SK-N-SH (cell line): ENCODE data around the gene SLC25A30. TPM values are rescaled to one million over a fixed set of nuclear protein-coding genes. Genes with fewer than 3 reads are reported as not detected.

Experiments
- CTCF ChIA-PET: fragments of 300-600, 350-600 bp; formaldehyde crosslinking; extraction: SDS; loops from one replicate; lab custom pipeline; 2021; lab: Yijun Ruan, JAX
- POLR2A ChIA-PET: fragments of 350-600 bp; sonication (Branson Sonifier 250); formaldehyde crosslinking; extraction: SDS; loops from one replicate; lab custom pipeline; 2020; ENCODE audit warnings: antibody characterized with exemption, inconsistent platforms; lab: Yijun Ruan, JAX
- DNase-seq: peaks from one replicate; pipeline ENCODE4 v3.0.0; 2012
- H2AFZ ChIP-seq: fragments of 200-600 bp; sonication (generic); 2 replicates; pipeline ENCODE4 v1.8.1; 2016; ENCODE audit warnings: antibody characterized with exemption, mild to moderate bottlenecking, low read depth
- H3F3A ChIP-seq: fragments of 200-600 bp; sonication (generic); replicated peaks from 2 replicates; pipeline ENCODE3; 2016; ENCODE audit warnings: antibody characterized with exemption, mild to moderate bottlenecking; ENCODE audit not compliant: insufficient read depth
- H3K27ac ChIP-seq, 2 experiments: fragments of 200-500 bp in 1 of 2; fragments of 200-600 bp in 1 of 2; sonication (Bioruptor generic) in 1 of 2; sonication (generic), shearing (Covaris generic) in 1 of 2; 2 replicates each; pipeline versions ENCODE4 v1.5.1 to v1.6.1; 2014 to 2016; ENCODE audit warnings: low read depth in 2 of 2, inconsistent platforms in 1 of 2, low read length in 1 of 2, mild to moderate bottlenecking in 1 of 2, mixed read lengths in 1 of 2
- H3K27me3 ChIP-seq: fragments of 200-600 bp; sonication (generic), shearing (Covaris generic); 2 replicates; pipeline ENCODE4 v1.6.1; 2016; ENCODE audit warnings: mixed run types; ENCODE audit not compliant: insufficient read depth
- H3K36me3 ChIP-seq, 2 experiments: fragments of 200-500 bp in 1 of 2; fragments of 200-600 bp in 1 of 2; sonication (Bioruptor generic) in 1 of 2; sonication (generic) in 1 of 2; replicated peaks in 1 of 2; 2 replicates each; pipeline versions ENCODE3 to v1.5.1; 2014 to 2016; ENCODE audit warnings: low read length in 1 of 2, mild to moderate bottlenecking in 1 of 2; ENCODE audit not compliant: insufficient read depth in 2 of 2, control insufficient read depth in 1 of 2
- H3K4me1 ChIP-seq, 2 experiments: fragments of 200-500 bp in 1 of 2; fragments of 200-600 bp in 1 of 2; sonication (Bioruptor generic) in 1 of 2; sonication (generic), shearing (Covaris generic) in 1 of 2; 2 replicates each; pipeline versions ENCODE4 v1.5.1 to v1.6.1; 2014 to 2016; ENCODE audit warnings: low read depth in 1 of 2, low read length in 1 of 2, mixed run types in 1 of 2; ENCODE audit not compliant: insufficient read depth in 2 of 2, control insufficient read depth in 1 of 2
- H3K4me2 ChIP-seq: fragments of 200-600 bp; sonication (generic), shearing (Covaris generic); 2 replicates; pipeline ENCODE4 v1.6.1; 2017; ENCODE audit warnings: mixed run types
- H3K4me3 ChIP-seq, 2 experiments: fragments of 200-500 bp in 1 of 2; fragments of 200-600 bp in 1 of 2; sonication (Bioruptor generic) in 1 of 2; sonication (generic), shearing (Covaris generic) in 1 of 2; 2 replicates each; pipeline versions ENCODE4 v1.5.1 to v1.8.1; 2014 to 2016; ENCODE audit warnings: low read depth in 2 of 2, inconsistent platforms in 1 of 2, low read length in 1 of 2, mild to moderate bottlenecking in 1 of 2, mixed read lengths in 1 of 2, moderate library complexity in 1 of 2
- H3K79me2 ChIP-seq: fragments of 200-600 bp; sonication (generic); 2 replicates; pipeline ENCODE4 v1.8.1; 2017; ENCODE audit warnings: mild to moderate bottlenecking; ENCODE audit not compliant: insufficient read depth
- H3K9ac ChIP-seq: fragments of 200-600 bp; sonication (generic); 2 replicates; pipeline ENCODE4 v1.6.1; 2017; ENCODE audit warnings: mixed run types
- H3K9me2 ChIP-seq: fragments of 200-600 bp; sonication (generic); 2 replicates; pipeline ENCODE4 v1.6.1; 2017; ENCODE audit warnings: mixed run types
- H3K9me3 ChIP-seq: fragments of 200-600 bp; sonication (generic); 2 replicates; pipeline ENCODE4 v1.6.1; 2017; ENCODE audit warnings: mixed run types, mild to moderate bottlenecking, moderate library complexity
- H4K20me1 ChIP-seq: fragments of 200-600 bp; sonication (generic); 2 replicates; pipeline ENCODE4 v1.6.1; 2017; ENCODE audit warnings: mild to moderate bottlenecking, mixed run types; ENCODE audit not compliant: insufficient read depth
- CHD2 ChIP-seq: fragments of 150-350 bp; IDR thresholded peaks from 2 replicates; pipeline ENCODE4 v1.6.1; 2018; ENCODE audit warnings: low read length; ENCODE audit not compliant: partially characterized antibody
- EP300 ChIP-seq, 2 experiments: IDR thresholded peaks; 2 replicates each; pipeline versions ENCODE4 v1.4.0 to v1.6.1; 2012; ENCODE audit warnings: borderline replicate concordance in 1 of 2, low read depth in 1 of 2, low read length in 1 of 2
- FOXJ3 ChIP-seq: sonication (generic); formaldehyde crosslinking; IDR thresholded peaks from 2 replicates; pipeline ENCODE4 v1.5.1; 2020; ENCODE audit warnings: mild to moderate bottlenecking, missing genetic modification reagents
- FOXM1 ChIP-seq: IDR thresholded peaks from 2 replicates; pipeline ENCODE4 v1.4.0; 2012; ENCODE audit warnings: low read depth, mild to moderate bottlenecking
- GABPA ChIP-seq: IDR thresholded peaks from 2 replicates; pipeline ENCODE4 v1.4.0; 2012; ENCODE audit warnings: low read depth, mild to moderate bottlenecking
- GATA2 ChIP-seq: sonication (generic); formaldehyde crosslinking; IDR thresholded peaks from 2 replicates; pipeline ENCODE4 v1.5.0; 2020; ENCODE audit warnings: mild to moderate bottlenecking, missing genetic modification reagents
- NFIC ChIP-seq: IDR thresholded peaks from 2 replicates; pipeline ENCODE4 v1.4.0; 2012; ENCODE audit warnings: borderline replicate concordance
- POLR2AphosphoS5 ChIP-seq: IDR thresholded peaks from 2 replicates; pipeline ENCODE4 v1.6.1; 2012; ENCODE audit warnings: low read depth, low read length
- RCOR1 ChIP-seq: fragments of 150-350 bp; IDR thresholded peaks from 2 replicates; pipeline ENCODE4 v1.6.1; 2017; ENCODE audit warnings: antibody characterized with exemption, low read length
- RFX5 ChIP-seq: IDR thresholded peaks from 2 replicates; pipeline ENCODE4 v1.6.1; 2012; ENCODE audit warnings: mild to moderate bottlenecking, improper control_type of control experiment, low read length
- RXRA ChIP-seq: IDR thresholded peaks from 2 replicates; pipeline ENCODE4 v1.4.0; 2012; ENCODE audit warnings: low read depth, mild to moderate bottlenecking, borderline replicate concordance
- SIN3A ChIP-seq: IDR thresholded peaks from 2 replicates; pipeline ENCODE4 v1.6.1; 2012; ENCODE audit warnings: low read depth, mild to moderate bottlenecking, low read length, moderate library complexity, borderline replicate concordance
- SMC3 ChIP-seq: IDR thresholded peaks from 2 replicates; pipeline ENCODE4 v1.6.1; 2012; ENCODE audit warnings: low read depth, low read length, improper control_type of control experiment
- TAF1 ChIP-seq: IDR thresholded peaks from 2 replicates; pipeline ENCODE4 v1.6.1; 2012; ENCODE audit warnings: low read depth, mild to moderate bottlenecking, low read length, moderate library complexity, borderline replicate concordance
- YY1 ChIP-seq: IDR thresholded peaks from 2 replicates; pipeline ENCODE4 v1.4.0; 2012; ENCODE audit warnings: low read depth, mild to moderate bottlenecking
- WGBS: methylation state at CpG from one replicate; pipeline ENCODE4 v1.1.6; 2017; ENCODE audit warnings: low lambda C conversion rate; 5-methylcytosine and 5-hydroxymethylcytosine counted together
- polyA plus RNA-seq, 3 experiments: library from polyadenylated mRNA; depleted of rRNA; stranded (reverse); fragments of >200 nt; gene quantifications; 2 replicates each; pipeline ENCODE4 v1.2.3, GENCODE V29; 2012
- TF ChIP-seq, protein P1 (sequence below): IDR thresholded peaks from 2 replicates; pipeline ENCODE4 v1.4.0; 2012; ENCODE audit warnings: low read depth, borderline replicate concordance
- TF ChIP-seq, protein P2 (sequence below): IDR thresholded peaks from 2 replicates; pipeline ENCODE4 v1.6.1; 2012; ENCODE audit warnings: mild to moderate bottlenecking, low read depth, low read length, moderate library complexity
- TF ChIP-seq, protein P3 (sequence below): fragments of 150-350 bp; IDR thresholded peaks from 2 replicates; pipeline ENCODE4 v1.6.1; 2016; ENCODE audit warnings: mild to moderate bottlenecking, low read depth, low read length
- TF ChIP-seq, protein P4 (sequence below): IDR thresholded peaks from 2 replicates; pipeline ENCODE4 v1.4.0; 2012; ENCODE audit warnings: low read depth, borderline replicate concordance

SLC25A30 gene
- polyA plus RNA-seq, 1 of the 3 experiments (the other 2 are of a cell fraction), result 9.6 TPM

DNA sequence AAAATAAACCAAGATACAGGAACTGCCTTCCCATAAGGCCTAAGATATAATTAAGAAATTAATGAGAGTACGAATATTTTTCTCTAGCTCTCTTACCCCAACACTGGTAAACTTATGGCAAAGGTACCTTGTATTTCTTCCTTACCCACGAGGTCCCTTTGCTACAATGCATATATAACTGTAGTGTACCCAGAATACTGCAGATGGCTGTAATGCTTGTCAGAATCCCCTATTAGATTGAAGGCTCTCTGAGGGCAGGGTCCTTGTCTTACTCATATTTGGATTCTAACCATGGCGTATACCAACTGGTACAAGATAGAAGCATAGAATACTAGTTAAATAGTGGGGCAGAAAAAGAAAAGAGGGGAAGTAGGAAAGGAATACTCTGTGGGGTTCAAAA lies 15.1 kb downstream of the SLC25A30 start:
- 100% methylated on average over 3 of the region's 3 CpGs for WGBS

More for the DNA sequence above, 15.1 kb downstream of the SLC25A30 start:
- Histone ChIP-seq H3K4me2 (no peak overlapping the region), H4K20me1 (no peaks in the 10 kb centered on the region), H3K27ac (no peak overlapping the region), H3K36me3 (peaks cover 34 to 55% of the 10 kb centered on the region in 2 experiments), H2AFZ (no peak overlapping the region), H3K9me3 (no peaks in the 10 kb centered on the region), H3K9ac (no peak overlapping the region), H3K4me1 (no peaks in the 10 kb centered on the region), H3K27me3 (no peaks in the 10 kb centered on the region), H3K79me2 (no peaks in the 10 kb centered on the region), H3F3A (no peaks in the 10 kb centered on the region), H3K4me3 (no peak overlapping the region), H3K9me2 (no peaks in the 10 kb centered on the region)
- ChIA-PET CTCF (interaction anchor here (4.0 kb wide), 1 partner anchor 9 kb away, joined by 19 read pairs; no protein-coding TSS in a partner anchor), POLR2A (no interaction called here)
- TF ChIP-seq GATA2 (CRISPR knock-in tag) (no peak), RXRA (no peak), GABPA (no peak), SMC3 (no peak), TAF1 (no peak), NFIC (no peak), EP300 (IDR thresholded peaks at IDR 0.05; ENCODE audit: borderline replicate concordance in 1 of 2, low read depth in 1 of 2, low read length in 1 of 2) (no peak), RFX5 (no peak), CHD2 (no peak), FOXJ3 (CRISPR knock-in tag) (no peak), YY1 (no peak), SIN3A (no peak), POLR2AphosphoS5 (no peak), RCOR1 (no peak), FOXM1 (no peak)
- TF ChIP-seq, protein P1, sequence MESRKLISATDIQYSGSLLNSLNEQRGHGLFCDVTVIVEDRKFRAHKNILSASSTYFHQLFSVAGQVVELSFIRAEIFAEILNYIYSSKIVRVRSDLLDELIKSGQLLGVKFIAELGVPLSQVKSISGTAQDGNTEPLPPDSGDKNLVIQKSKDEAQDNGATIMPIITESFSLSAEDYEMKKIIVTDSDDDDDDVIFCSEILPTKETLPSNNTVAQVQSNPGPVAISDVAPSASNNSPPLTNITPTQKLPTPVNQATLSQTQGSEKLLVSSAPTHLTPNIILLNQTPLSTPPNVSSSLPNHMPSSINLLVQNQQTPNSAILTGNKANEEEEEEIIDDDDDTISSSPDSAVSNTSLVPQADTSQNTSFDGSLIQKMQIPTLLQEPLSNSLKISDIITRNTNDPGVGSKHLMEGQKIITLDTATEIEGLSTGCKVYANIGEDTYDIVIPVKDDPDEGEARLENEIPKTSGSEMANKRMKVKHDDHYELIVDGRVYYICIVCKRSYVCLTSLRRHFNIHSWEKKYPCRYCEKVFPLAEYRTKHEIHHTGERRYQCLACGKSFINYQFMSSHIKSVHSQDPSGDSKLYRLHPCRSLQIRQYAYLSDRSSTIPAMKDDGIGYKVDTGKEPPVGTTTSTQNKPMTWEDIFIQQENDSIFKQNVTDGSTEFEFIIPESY, result no peak
- TF ChIP-seq, protein P2, sequence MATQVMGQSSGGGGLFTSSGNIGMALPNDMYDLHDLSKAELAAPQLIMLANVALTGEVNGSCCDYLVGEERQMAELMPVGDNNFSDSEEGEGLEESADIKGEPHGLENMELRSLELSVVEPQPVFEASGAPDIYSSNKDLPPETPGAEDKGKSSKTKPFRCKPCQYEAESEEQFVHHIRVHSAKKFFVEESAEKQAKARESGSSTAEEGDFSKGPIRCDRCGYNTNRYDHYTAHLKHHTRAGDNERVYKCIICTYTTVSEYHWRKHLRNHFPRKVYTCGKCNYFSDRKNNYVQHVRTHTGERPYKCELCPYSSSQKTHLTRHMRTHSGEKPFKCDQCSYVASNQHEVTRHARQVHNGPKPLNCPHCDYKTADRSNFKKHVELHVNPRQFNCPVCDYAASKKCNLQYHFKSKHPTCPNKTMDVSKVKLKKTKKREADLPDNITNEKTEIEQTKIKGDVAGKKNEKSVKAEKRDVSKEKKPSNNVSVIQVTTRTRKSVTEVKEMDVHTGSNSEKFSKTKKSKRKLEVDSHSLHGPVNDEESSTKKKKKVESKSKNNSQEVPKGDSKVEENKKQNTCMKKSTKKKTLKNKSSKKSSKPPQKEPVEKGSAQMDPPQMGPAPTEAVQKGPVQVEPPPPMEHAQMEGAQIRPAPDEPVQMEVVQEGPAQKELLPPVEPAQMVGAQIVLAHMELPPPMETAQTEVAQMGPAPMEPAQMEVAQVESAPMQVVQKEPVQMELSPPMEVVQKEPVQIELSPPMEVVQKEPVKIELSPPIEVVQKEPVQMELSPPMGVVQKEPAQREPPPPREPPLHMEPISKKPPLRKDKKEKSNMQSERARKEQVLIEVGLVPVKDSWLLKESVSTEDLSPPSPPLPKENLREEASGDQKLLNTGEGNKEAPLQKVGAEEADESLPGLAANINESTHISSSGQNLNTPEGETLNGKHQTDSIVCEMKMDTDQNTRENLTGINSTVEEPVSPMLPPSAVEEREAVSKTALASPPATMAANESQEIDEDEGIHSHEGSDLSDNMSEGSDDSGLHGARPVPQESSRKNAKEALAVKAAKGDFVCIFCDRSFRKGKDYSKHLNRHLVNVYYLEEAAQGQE, result no peak
- TF ChIP-seq, protein P3, sequence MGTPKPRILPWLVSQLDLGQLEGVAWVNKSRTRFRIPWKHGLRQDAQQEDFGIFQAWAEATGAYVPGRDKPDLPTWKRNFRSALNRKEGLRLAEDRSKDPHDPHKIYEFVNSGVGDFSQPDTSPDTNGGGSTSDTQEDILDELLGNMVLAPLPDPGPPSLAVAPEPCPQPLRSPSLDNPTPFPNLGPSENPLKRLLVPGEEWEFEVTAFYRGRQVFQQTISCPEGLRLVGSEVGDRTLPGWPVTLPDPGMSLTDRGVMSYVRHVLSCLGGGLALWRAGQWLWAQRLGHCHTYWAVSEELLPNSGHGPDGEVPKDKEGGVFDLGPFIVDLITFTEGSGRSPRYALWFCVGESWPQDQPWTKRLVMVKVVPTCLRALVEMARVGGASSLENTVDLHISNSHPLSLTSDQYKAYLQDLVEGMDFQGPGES, result no peak
- TF ChIP-seq, protein P4, sequence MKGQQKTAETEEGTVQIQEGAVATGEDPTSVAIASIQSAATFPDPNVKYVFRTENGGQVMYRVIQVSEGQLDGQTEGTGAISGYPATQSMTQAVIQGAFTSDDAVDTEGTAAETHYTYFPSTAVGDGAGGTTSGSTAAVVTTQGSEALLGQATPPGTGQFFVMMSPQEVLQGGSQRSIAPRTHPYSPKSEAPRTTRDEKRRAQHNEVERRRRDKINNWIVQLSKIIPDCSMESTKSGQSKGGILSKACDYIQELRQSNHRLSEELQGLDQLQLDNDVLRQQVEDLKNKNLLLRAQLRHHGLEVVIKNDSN, result no peak
- DNase-seq, result no peak
